HUES64 (cell line): ENCODE results near the gene ZNF18. TPM values are rescaled to one million over a fixed set of nuclear protein-coding genes. Genes with fewer than 3 reads are reported as not detected.

Experiments
- H3K27ac ChIP-seq: 2 replicates; pipeline ENCODE4 v1.7.0; 2013; ENCODE audit warnings: low read depth, low read length, inconsistent platforms
- H3K27me3 ChIP-seq: 2 replicates; pipeline ENCODE4 v1.6.1; 2013; ENCODE audit warnings: mild to moderate bottlenecking, low read length; ENCODE audit not compliant: insufficient read depth
- H3K36me3 ChIP-seq: 2 replicates; pipeline ENCODE4 v1.6.1; 2013; ENCODE audit warnings: mild to moderate bottlenecking, low read length; ENCODE audit not compliant: insufficient read depth
- H3K4me1 ChIP-seq: 2 replicates; pipeline ENCODE4 v1.6.1; 2013; ENCODE audit warnings: mild to moderate bottlenecking, low read length, moderate library complexity; ENCODE audit not compliant: insufficient read depth
- H3K4me3 ChIP-seq: 2 replicates; pipeline ENCODE4 v1.5.1; 2013; ENCODE audit warnings: mild to moderate bottlenecking, low read length, moderate library complexity
- H3K9ac ChIP-seq: 2 replicates; pipeline ENCODE4 v1.6.1; 2013; ENCODE audit warnings: mild to moderate bottlenecking, low read depth, low read length
- H3K9me3 ChIP-seq: 2 replicates; pipeline ENCODE4 v1.6.1; 2013; ENCODE audit warnings: low read depth, low read length; ENCODE audit not compliant: insufficient read depth
- WGBS: fragments of 150-250, 120-280 bp; methylation state at CpG from one replicate; pipeline ENCODE4 v1.1.7; 2013; ENCODE audit warnings: missing lambda C conversion rate; 5-methylcytosine and 5-hydroxymethylcytosine counted together
- polyA plus RNA-seq, 2 experiments: library from polyadenylated mRNA; stranded (reverse); fragments of 50-300 nt; gene quantifications; one replicate each; pipeline ENCODE4 v1.2.3, GENCODE V29; 2013

ZNF18 gene, protein sequence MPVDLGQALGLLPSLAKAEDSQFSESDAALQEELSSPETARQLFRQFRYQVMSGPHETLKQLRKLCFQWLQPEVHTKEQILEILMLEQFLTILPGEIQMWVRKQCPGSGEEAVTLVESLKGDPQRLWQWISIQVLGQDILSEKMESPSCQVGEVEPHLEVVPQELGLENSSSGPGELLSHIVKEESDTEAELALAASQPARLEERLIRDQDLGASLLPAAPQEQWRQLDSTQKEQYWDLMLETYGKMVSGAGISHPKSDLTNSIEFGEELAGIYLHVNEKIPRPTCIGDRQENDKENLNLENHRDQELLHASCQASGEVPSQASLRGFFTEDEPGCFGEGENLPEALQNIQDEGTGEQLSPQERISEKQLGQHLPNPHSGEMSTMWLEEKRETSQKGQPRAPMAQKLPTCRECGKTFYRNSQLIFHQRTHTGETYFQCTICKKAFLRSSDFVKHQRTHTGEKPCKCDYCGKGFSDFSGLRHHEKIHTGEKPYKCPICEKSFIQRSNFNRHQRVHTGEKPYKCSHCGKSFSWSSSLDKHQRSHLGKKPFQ
- polyA plus RNA-seq (2013, experiment 1 of 2) = 5.4 TPM
- polyA plus RNA-seq (2013, experiment 2 of 2) = 8.4 TPM

DNA sequence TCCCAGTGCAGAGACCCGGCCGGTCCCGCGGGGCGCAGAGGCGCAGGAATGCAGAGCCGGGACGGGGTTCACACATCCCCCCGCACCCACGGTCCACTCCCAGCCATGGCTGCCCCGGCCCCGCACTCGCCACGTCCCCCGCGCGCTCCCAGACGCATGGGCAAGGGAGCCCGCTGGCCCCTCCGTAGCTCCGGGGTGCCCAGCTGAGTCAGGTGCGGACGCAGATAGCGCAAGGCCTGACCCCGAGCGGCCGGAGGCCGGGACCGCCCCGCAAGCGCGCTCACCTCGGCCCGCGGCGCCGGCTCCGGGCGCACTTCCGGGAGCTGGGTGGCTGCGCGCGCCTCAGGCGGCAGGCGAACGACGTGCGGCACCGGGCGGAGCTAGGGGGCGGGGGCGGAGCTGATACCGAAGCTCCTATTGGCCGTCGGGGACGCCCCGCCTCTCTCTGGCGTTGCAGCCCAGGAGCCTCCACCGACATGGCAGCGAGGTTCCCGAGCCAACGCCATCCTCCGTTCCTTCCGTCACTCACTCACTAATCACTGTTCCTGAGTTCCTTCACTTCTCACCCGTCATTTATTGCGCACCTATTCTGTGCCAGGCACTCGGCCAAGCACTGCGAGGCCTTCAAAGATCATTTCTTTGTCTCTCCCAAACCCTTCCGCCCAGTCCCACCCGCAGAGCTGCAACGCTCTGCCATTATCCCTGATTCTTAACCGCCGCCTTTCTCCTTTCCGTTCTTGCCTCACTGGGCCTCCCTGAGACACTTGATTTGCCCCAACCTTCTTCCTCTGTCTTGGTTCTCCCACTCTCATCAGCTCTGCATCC is at the start of gene ZNF18:
Gene ZNF18, minus strand, starts transcription at position 329 of the 825 bp plus-strand sequence. CDS start 4,646 bp downstream, outside the sequence.
- under 1% methylated on average over 74 of the region's 74 CpGs for WGBS
- H3K36me3 ChIP-seq = peaks cover 4% of the 10 kb centered on the region
- H3K27me3 ChIP-seq = no peaks in the 10 kb centered on the region
- H3K4me1 ChIP-seq = peaks cover 11% of the 10 kb centered on the region; the same call in 1 of the 2 replicates
- peak within 1 kb of the TSS; percentile 91 for H3K4me3 ChIP-seq
- no peaks in the 10 kb centered on the region for H3K9me3 ChIP-seq
- peak within 1 kb of the TSS; percentile 83 for H3K9ac ChIP-seq
- peak within 1 kb of the TSS; percentile 89 for H3K27ac ChIP-seq

DNA sequence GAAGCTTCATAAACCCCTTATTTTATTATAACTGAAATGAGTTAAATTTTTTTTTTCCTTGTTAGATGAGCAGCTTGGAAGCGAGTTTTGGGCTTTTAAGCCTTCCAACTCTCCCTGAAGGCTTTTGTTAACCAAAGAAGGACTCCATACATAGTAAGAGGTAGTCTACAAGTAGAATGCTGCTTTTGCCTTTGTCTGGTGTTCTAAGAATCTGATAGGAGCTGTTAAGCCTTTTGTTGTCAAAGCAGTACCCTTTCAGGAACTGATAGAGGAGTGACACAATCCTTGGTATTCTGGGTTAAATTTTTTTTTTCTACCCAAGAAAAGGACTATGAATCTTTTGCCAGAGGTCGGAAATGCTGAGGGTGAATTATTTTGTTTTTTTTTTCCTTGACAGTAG is 49.5 kb upstream of the ZNF18 start:
- Histone ChIP-seq H3K27ac (peak overlapping the region; percentile 82), H3K27me3 (no peaks in the 10 kb centered on the region), H3K4me3 (peak overlapping the region; percentile 17; the same call in 1 of the 2 replicates), H3K36me3 (no peaks in the 10 kb centered on the region), H3K4me1 (peaks cover 57% of the 10 kb centered on the region), H3K9ac (peak overlapping the region; percentile 20; the same call in 1 of the 2 replicates), H3K9me3 (no peaks in the 10 kb centered on the region)
- 15% methylated on average over 2 of the region's 2 CpGs for WGBS

DNA sequence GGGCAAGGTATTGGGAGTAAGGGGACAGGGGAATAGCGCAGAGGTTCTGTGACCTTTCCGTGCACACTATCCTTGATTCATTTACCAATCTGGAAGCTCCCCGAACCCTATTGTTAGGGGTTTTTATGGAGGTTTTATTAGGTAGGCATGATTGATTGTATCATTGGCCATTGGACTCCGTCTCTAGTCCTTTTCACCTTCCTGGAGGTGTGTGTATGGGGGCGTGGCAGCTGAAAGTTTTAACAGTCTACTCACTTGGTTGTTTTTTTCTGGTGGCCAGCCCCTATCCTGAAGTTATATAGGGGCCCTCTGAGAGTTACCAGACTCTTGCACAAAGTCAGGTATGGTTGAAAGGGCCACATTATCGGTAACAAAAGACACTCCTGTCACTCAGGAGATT is 46.4 kb upstream of the ZNF18 start:
- Histone ChIP-seq H3K4me3 (no peak overlapping the region), H3K9me3 (no peaks in the 10 kb centered on the region), H3K27me3 (no peaks in the 10 kb centered on the region), H3K4me1 (peaks cover 29% of the 10 kb centered on the region), H3K27ac (no peak overlapping the region), H3K9ac (no peak overlapping the region), H3K36me3 (no peaks in the 10 kb centered on the region)
- WGBS = 93% methylated on average over 6 of the region's 6 CpGs

DNA sequence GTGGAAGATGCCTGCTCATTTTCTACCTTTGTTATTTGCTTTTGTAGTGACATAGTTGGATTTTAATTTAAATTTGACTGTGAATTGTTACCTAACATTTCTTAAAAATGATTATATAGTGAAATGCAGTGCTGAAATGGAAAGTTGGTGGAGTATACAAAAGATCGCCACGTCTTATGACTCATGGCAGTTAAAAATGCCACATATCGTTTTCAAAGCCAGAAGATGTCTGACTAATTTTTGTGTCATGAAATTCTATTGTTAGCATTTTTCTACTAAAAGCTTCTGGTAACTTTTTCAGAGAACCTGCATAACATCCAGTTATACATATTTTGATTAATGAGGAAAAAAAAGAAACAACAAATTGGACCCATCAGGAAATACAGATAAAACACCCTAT is 44.0 kb upstream of the ZNF18 start:
- Histone ChIP-seq H3K4me1 (peaks cover 13% of the 10 kb centered on the region), H3K4me3 (no peak overlapping the region), H3K36me3 (no peaks in the 10 kb centered on the region), H3K27ac (no peak overlapping the region), H3K27me3 (no peaks in the 10 kb centered on the region), H3K9me3 (no peaks in the 10 kb centered on the region), H3K9ac (no peak overlapping the region)
- WGBS = 95% methylated on average over 3 of the region's 3 CpGs

DNA sequence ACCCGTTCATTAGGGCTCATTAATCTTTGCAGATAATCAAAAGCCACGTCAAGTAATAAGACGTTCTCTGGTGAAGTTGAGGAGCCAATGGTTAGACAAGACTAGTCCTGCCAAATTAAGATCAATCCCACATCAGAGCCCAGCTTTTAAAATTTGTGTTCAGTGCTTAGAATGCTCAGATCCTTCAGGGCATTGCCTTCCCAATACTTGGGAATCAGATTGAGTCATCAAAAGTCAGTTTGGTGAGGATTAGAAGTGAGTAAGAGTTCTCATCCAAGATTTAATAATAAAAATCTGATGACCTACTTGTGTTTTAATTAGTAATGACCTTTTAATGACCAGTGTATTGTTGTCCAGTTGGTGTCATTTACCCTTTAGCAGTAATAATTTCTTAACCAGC is 43.2 kb upstream of the ZNF18 start:
- no peaks in the 10 kb centered on the region for H3K36me3 ChIP-seq

DNA sequence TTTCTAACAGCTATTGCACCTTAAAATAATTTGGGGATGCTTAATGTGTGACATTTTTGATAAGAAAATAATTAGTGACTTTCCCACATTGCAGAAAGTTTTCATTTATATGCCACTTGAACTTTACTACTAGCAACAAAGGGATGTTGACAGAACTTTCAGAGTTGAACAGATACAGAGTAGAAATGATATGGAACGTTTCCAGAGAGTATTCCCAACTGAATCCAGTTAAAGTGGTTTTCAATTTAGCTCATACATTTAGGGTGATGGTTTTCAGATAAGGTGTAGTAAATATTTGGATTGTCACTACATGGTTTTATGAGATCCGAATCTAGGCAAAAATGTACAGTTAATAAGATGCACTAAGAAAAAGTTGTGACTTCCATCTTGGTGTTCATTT is 40.7 kb upstream of the ZNF18 start:
- Histone ChIP-seq H3K27me3 (no peaks in the 10 kb centered on the region), H3K4me3 (no peak overlapping the region), H3K9me3 (no peaks in the 10 kb centered on the region), H3K4me1 (no peaks in the 10 kb centered on the region), H3K27ac (no peak overlapping the region), H3K9ac (no peak overlapping the region), H3K36me3 (0 out of 2 replicates have a peak, but pooled peaks cover 5% of the 10 kb centered on the region)
- WGBS = 89% methylated on average over 2 of the region's 2 CpGs

More for the DNA sequence above, 43.2 kb upstream of the ZNF18 start:
- Histone ChIP-seq H3K27me3 (no peaks in the 10 kb centered on the region), H3K9ac (no peak overlapping the region), H3K9me3 (no peaks in the 10 kb centered on the region), H3K27ac (no peak overlapping the region), H3K4me3 (no peak overlapping the region), H3K4me1 (peaks cover 5% of the 10 kb centered on the region)
- WGBS = 94% methylated on average over 3 of the region's 3 CpGs

DNA sequence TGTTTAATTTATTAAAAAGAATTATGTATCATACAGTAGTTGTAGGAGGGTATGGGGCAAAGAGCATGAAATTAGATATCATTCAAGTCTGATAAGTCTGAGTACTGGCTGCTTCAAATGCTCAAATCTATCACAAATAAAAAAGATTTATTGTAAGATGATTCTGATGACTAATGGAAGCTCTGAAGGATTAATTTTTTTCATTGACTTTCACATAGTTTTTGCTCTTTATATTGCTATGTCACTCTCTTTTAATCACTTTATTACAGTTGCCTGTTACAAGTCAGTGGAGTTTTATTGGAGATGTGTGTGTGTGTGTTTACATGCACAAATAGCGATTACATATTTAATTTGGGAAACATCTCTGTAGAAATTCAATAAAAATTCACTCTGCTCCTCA is 38.4 kb upstream of the ZNF18 start:
- Histone ChIP-seq H3K27me3 (no peaks in the 10 kb centered on the region), H3K36me3 (0 out of 2 replicates have a peak, but pooled peaks cover 5% of the 10 kb centered on the region), H3K4me3 (no peak overlapping the region), H3K27ac (no peak overlapping the region), H3K4me1 (no peaks in the 10 kb centered on the region), H3K9ac (no peak overlapping the region), H3K9me3 (no peaks in the 10 kb centered on the region)
- WGBS = no CpG with 5 or more reads among the region's 1 CpG

DNA sequence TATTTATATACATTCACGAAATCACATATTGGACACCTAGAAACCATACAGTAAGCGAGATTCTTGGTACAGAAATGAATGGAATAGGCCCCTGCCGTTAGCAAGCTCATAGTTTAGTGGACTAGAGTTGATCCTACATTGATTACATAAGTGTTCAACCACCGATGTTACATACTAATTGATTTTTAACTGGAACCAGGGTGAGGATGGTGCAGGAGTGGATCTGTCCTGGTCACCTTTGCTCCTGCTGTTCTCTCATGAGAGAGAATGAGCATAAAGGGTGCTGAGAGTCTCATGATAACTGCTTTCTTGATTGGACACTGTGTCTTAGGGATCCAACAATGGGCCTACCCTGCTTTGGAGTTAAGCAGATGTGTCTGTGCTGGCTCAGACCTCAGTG is 37.3 kb upstream of the ZNF18 start:
- H3K27ac ChIP-seq = no peak overlapping the region
- no peak overlapping the region for H3K4me3 ChIP-seq
- H3K27me3 ChIP-seq = no peaks in the 10 kb centered on the region
- H3K9ac ChIP-seq = no peak overlapping the region
- H3K36me3 ChIP-seq = 0 out of 2 replicates have a peak, but pooled peaks cover 5% of the 10 kb centered on the region
- no peaks in the 10 kb centered on the region for H3K4me1 ChIP-seq
- H3K9me3 ChIP-seq = no peaks in the 10 kb centered on the region
- WGBS = 98% methylated on average over 4 of the region's 4 CpGs

DNA sequence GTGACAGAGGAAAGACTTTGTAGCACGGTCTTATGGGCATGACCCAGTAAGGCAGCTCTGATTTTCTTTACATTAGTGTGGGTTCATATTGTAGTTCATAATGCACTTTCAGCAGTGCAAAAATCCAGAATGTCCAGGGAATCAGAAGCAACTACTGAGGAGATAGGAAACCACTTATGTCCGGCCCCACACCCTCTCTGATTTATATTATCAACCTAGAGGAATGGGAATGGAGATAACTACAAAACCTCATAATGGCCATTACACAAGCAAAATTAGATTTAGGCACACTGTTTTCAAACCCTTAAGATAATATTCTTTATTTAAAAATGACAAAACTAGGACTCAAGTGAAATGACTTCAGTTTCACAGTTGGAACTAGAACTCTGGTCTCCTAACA is 31.3 kb upstream of the ZNF18 start:
- H3K4me3 ChIP-seq = no peak overlapping the region
- H3K9me3 ChIP-seq = no peaks in the 10 kb centered on the region
- H3K4me1 ChIP-seq = peaks cover 20% of the 10 kb centered on the region
- 97% methylated on average over 1 of the region's 2 CpGs for WGBS
- no peaks in the 10 kb centered on the region for H3K27me3 ChIP-seq
- no peak overlapping the region for H3K27ac ChIP-seq
- no peak overlapping the region for H3K9ac ChIP-seq
- H3K36me3 ChIP-seq = no peaks in the 10 kb centered on the region

DNA sequence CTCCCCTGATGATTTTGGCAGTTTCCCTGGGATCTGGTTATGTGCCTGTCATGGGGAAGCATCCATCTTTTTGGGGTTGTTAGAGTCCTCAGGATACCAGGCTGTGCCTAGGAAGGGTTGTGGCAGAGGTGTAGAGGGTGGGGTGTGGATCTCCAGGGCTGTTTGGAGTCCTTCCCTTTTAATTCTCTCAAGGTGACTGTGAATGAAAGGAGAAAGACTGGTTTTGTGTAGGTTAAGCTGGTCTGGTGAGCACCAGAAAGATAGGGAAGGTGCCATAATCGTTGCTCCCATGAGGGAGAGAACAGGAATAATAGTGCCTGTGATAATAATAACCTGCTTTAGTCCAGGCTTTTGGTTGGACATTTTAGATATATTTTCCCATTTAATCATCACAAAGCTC is 30.4 kb upstream of the ZNF18 start:
- H3K4me3 ChIP-seq = no peak overlapping the region
- no peaks in the 10 kb centered on the region for H3K9me3 ChIP-seq
- no peak overlapping the region for H3K9ac ChIP-seq
- no peaks in the 10 kb centered on the region for H3K36me3 ChIP-seq
- peaks cover 21% of the 10 kb centered on the region for H3K4me1 ChIP-seq
- WGBS = 91% methylated on average over 1 of the region's 1 CpG
- no peak overlapping the region for H3K27ac ChIP-seq
- H3K27me3 ChIP-seq = no peaks in the 10 kb centered on the region

DNA sequence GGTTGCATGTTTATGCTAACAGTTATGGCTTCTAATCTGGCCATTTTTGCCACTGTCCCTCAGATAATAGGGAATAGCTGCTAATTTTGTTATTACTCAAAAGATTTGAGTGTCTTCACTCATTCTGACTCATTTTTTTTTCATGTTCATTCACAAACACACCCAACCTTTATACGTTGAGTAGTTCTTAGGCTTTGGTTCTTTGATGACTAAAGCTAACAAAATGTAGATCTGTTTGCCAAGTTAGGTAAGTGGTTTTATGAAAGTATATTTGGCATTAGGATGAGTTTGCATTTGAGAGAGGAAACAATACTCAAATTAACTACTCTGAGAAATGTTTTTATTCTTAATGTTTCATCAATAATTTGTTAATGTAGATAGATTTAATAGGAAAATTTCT is 27.1 kb upstream of the ZNF18 start:
- H3K36me3 ChIP-seq = no peaks in the 10 kb centered on the region
- no peak overlapping the region for H3K27ac ChIP-seq
- no CpG with 5 or more reads among the region's 1 CpG for WGBS
- H3K9me3 ChIP-seq = no peaks in the 10 kb centered on the region
- no peak overlapping the region for H3K9ac ChIP-seq
- no peak overlapping the region for H3K4me3 ChIP-seq
- peaks cover 30% of the 10 kb centered on the region for H3K4me1 ChIP-seq
- peaks cover 11% of the 10 kb centered on the region for H3K27me3 ChIP-seq
